H9 (cell line): ENCODE data around the gene KRTAP20-2. TPM values are rescaled to one million over a fixed set of nuclear protein-coding genes. Genes with fewer than 3 reads are reported as not detected.

Source experiments
- DNase-seq: peaks from one replicate; pipeline ENCODE4 v3.0.0-alpha.2; 2017
- H2AFZ ChIP-seq: one replicate; pipeline ENCODE4 v1.6.1; 2013; ENCODE audit warnings: mild to moderate bottlenecking, low read length, control low read depth, moderate library complexity
- H2AK5ac ChIP-seq: 2 replicates; pipeline ENCODE4 v1.6.1; 2013; ENCODE audit warnings: low read length, control low read depth, mixed read lengths; ENCODE audit not compliant: insufficient read length
- H2BK120ac ChIP-seq: one replicate; pipeline ENCODE4 v1.6.1; 2013; ENCODE audit warnings: low read depth, mild to moderate bottlenecking, low read length, control low read depth, inconsistent platforms; ENCODE audit not compliant: poor library complexity, severe bottlenecking
- H2BK12ac ChIP-seq: 2 replicates; pipeline ENCODE4 v1.6.1; 2013; ENCODE audit warnings: low read length, control low read depth, mixed read lengths, low read depth; ENCODE audit not compliant: insufficient read length
- H2BK15ac ChIP-seq: 2 replicates; pipeline ENCODE4 v1.6.1; 2013; ENCODE audit warnings: low read depth, low read length, control low read depth
- H2BK20ac ChIP-seq: one replicate; pipeline ENCODE4 v1.6.1; 2013; ENCODE audit warnings: low read depth, mild to moderate bottlenecking, low read length, control low read depth, inconsistent platforms; ENCODE audit not compliant: poor library complexity, severe bottlenecking
- H2BK5ac ChIP-seq: 2 replicates; pipeline ENCODE4 v1.6.1; 2013; ENCODE audit warnings: low read length, control low read depth, mixed read lengths; ENCODE audit not compliant: insufficient read length
- H3K14ac ChIP-seq: 2 replicates; pipeline ENCODE4 v1.6.1; 2013; ENCODE audit warnings: low read length, control low read depth; ENCODE audit not compliant: insufficient read depth
- H3K18ac ChIP-seq: 2 replicates; pipeline ENCODE4 v1.6.1; 2013; ENCODE audit warnings: low read depth, mild to moderate bottlenecking, mixed read lengths, low read length, control low read depth; ENCODE audit not compliant: insufficient read length
- H3K23ac ChIP-seq: 2 replicates; pipeline ENCODE4 v1.6.1; 2013; ENCODE audit warnings: low read length, control low read depth, mixed read lengths, low read depth; ENCODE audit not compliant: insufficient read length
- H3K23me2 ChIP-seq: 2 replicates; pipeline ENCODE4 v1.6.1; 2013; ENCODE audit warnings: low read depth, mild to moderate bottlenecking, mixed read lengths, low read length, control low read depth; ENCODE audit not compliant: insufficient read length, poor library complexity, severe bottlenecking
- H3K27ac ChIP-seq: 2 replicates; pipeline ENCODE4 v1.5.1; 2013; ENCODE audit warnings: low read length, control low read depth, mixed read lengths, low read depth; ENCODE audit not compliant: insufficient read length
- H3K27me3 ChIP-seq: 2 replicates; pipeline ENCODE4 v1.6.1; 2013; ENCODE audit warnings: low read length, control low read depth, inconsistent platforms; ENCODE audit not compliant: insufficient read depth
- H3K4ac ChIP-seq: 2 replicates; pipeline ENCODE4 v1.6.1; 2013; ENCODE audit warnings: low read depth, mild to moderate bottlenecking, control low read depth, inconsistent platforms, low read length, moderate library complexity
- H3K4me1 ChIP-seq: 2 replicates; pipeline ENCODE4 v1.6.1; 2013; ENCODE audit warnings: low read length, control low read depth, inconsistent platforms; ENCODE audit not compliant: insufficient read depth
- H3K4me2 ChIP-seq: 2 replicates; pipeline ENCODE4 v1.6.1; 2013; ENCODE audit warnings: low read length, control low read depth, mixed read lengths; ENCODE audit not compliant: insufficient read length, insufficient read depth
- H3K56ac ChIP-seq: 2 replicates; pipeline ENCODE4 v1.6.1; 2013; ENCODE audit warnings: low read depth, mild to moderate bottlenecking, mixed read lengths, low read length, control low read depth; ENCODE audit not compliant: insufficient read length
- H3K79me1 ChIP-seq: 2 replicates; pipeline ENCODE4 v1.6.1; 2013; ENCODE audit warnings: low read depth, mild to moderate bottlenecking, moderate library complexity, low read length, control low read depth, inconsistent platforms; ENCODE audit not compliant: insufficient read depth, poor library complexity, severe bottlenecking
- H3K79me2 ChIP-seq: 2 replicates; pipeline ENCODE4 v1.6.1; 2013; ENCODE audit warnings: low read length, control low read depth, inconsistent platforms; ENCODE audit not compliant: insufficient read depth
- H3K9ac ChIP-seq: 2 replicates; pipeline ENCODE4 v1.6.1; 2013; ENCODE audit warnings: low read length, control low read depth, mixed read lengths; ENCODE audit not compliant: insufficient read length; ENCODE audit errors: extremely low read depth
- H3K9me3 ChIP-seq: one replicate; pipeline ENCODE4 v1.6.1; 2013; ENCODE audit warnings: low read depth, low read length, inconsistent platforms; ENCODE audit not compliant: control insufficient read depth
- H3T11ph ChIP-seq: one replicate; pipeline ENCODE4 v1.6.1; 2013; ENCODE audit warnings: mild to moderate bottlenecking, low read length, control low read depth, inconsistent platforms
- H4K20me1 ChIP-seq: one replicate; pipeline ENCODE4 v1.6.1; 2013; ENCODE audit not compliant: control insufficient read depth, insufficient read length, insufficient read depth
- H4K5ac ChIP-seq: 2 replicates; pipeline ENCODE4 v1.6.1; 2013; ENCODE audit warnings: low read depth, mild to moderate bottlenecking, mixed read lengths, low read length, control low read depth; ENCODE audit not compliant: insufficient read length
- H4K8ac ChIP-seq: replicated peaks from 2 replicates; pipeline ENCODE4 v1.6.1; 2013; ENCODE audit warnings: low read length, control low read depth, mixed read lengths, low read depth; ENCODE audit not compliant: insufficient read length
- H4K91ac ChIP-seq: 2 replicates; pipeline ENCODE4 v1.6.1; 2013; ENCODE audit warnings: low read depth, mild to moderate bottlenecking, moderate library complexity, mixed read lengths, low read length, control low read depth; ENCODE audit not compliant: insufficient read length
- H3K27ac Mint-ChIP-seq, 3 experiments: 2 replicates in 2 of 3; 3 replicates in 1 of 3; pipeline ENCODE4 v1.8.0; 2020 to 2021; ENCODE audit warnings: mixed read lengths in 3 of 3, mild to moderate bottlenecking in 1 of 3, moderate library complexity in 1 of 3
- H3K27me3 Mint-ChIP-seq: 2 replicates; pipeline ENCODE4 v1.8.0; 2021; ENCODE audit warnings: low read depth, mild to moderate bottlenecking, moderate library complexity, mixed read lengths
- H3K36me3 Mint-ChIP-seq, 3 experiments: 2 replicates in 2 of 3; 3 replicates in 1 of 3; pipeline ENCODE4 v1.8.0; 2020 to 2021; ENCODE audit warnings: low read depth in 3 of 3, mixed read lengths in 3 of 3; ENCODE audit not compliant: insufficient read depth in 1 of 3
- H3K4me1 Mint-ChIP-seq, 2 experiments: 2 replicates each; pipeline ENCODE4 v1.8.0; 2020; ENCODE audit warnings: mixed read lengths in 2 of 2
- H3K4me3 Mint-ChIP-seq, 2 experiments: 2 replicates in 1 of 2; 3 replicates in 1 of 2; pipeline ENCODE4 v1.8.0; 2020 to 2021; ENCODE audit warnings: mild to moderate bottlenecking in 2 of 2, mixed read lengths in 2 of 2, moderate library complexity in 1 of 2
- H3K9me3 Mint-ChIP-seq, 2 experiments: 2 replicates in 1 of 2; 3 replicates in 1 of 2; pipeline ENCODE4 v1.8.0; 2020; ENCODE audit warnings: mild to moderate bottlenecking in 2 of 2, mixed read lengths in 2 of 2, moderate library complexity in 1 of 2
- CTCF ChIP-seq: fragments of 200-600 bp; sonication (generic); conservative IDR thresholded peaks from 3 replicates; pipeline ENCODE4 v1.8.0; 2021; ENCODE audit warnings: antibody characterized with exemption, mild to moderate bottlenecking
- WGBS: extraction: QIAGEN DNeasy Blood & Tissue Kit; methylation state at CpG from one replicate; pipeline ENCODE4 v1.1.7; 2013; ENCODE audit warnings: missing lambda C conversion rate, low lambda C conversion rate, mixed read lengths; ENCODE audit not compliant: insufficient read length; ENCODE audit errors: extremely low coverage; 5-methylcytosine and 5-hydroxymethylcytosine counted together
- total RNA-seq: library from RNA; stranded (reverse); gene quantifications from 2 replicates; pipeline ENCODE4 v1.2.1, GENCODE V29; 2021

Gene KRTAP20-2
- total RNA-seq, 1 experiment from 2014 or later: not detected

GRCh38 chr21:30684506-30684905, 49.5 kb downstream of the KRTAP20-2 start:
- Histone ChIP-seq H3K4me1 (no peaks in the 10 kb centered on the region), H3K79me1 (no peaks in the 10 kb centered on the region), H2BK15ac (no peak overlapping the region), H3K9ac (no peak overlapping the region), H3K23ac (no peak overlapping the region), H4K20me1 (no peaks in the 10 kb centered on the region), H3K27me3 (no peaks in the 10 kb centered on the region), H2BK20ac (no peak overlapping the region), H3K18ac (no peak overlapping the region), H4K5ac (no peak overlapping the region), H3K14ac (no peak overlapping the region), H2AK5ac (no peak overlapping the region), H3K4me2 (no peak overlapping the region), H3K4ac (no peak overlapping the region), H3K23me2 (no peaks in the 10 kb centered on the region), H2BK5ac (no peak overlapping the region), H2BK12ac (no peak overlapping the region), H3K56ac (no peak overlapping the region), H4K8ac (no peak overlapping the region), H2AFZ (no peak overlapping the region), H4K91ac (no peak overlapping the region), H2BK120ac (no peak overlapping the region), H3K27ac (no peak overlapping the region), H3K9me3 (no peaks in the 10 kb centered on the region), H3T11ph (no peak overlapping the region), H3K79me2 (no peaks in the 10 kb centered on the region; the same call in 1 of the 2 replicates)
- Mint-ChIP-seq H3K27ac (no peak overlapping the region), H3K4me3 (no peak overlapping the region), H3K27me3 (peaks cover 2% of the 10 kb centered on the region), H3K4me1 (no peaks in the 10 kb centered on the region; a peak in 1 of 4 replicates), H3K9me3 (peaks cover 0 to 12% of the 10 kb centered on the region in 2 experiments; a peak in 2 of 5 replicates), H3K36me3 (peaks cover 0 to 14% (median 0%) of the 10 kb centered on the region in 3 experiments; a peak in 2 of 7 replicates)
- no peak for TF ChIP-seq CTCF
- no peak for DNase-seq
- no CpG with 5 or more reads among the region's 6 CpGs for WGBS

Other genes with a start within 250 kb of the KRTAP20-2 start
- not detected in 2 replicates for gene KRTAP13-1, start 239.2 kb upstream of the KRTAP20-2 start, total RNA-seq
- gene KRTAP13-3, start 209.3 kb upstream of the KRTAP20-2 start, total RNA-seq: not detected in 2 replicates
- 0.39 and 0.68 TPM in 2 replicates for gene KRTAP13-4, start 205.0 kb upstream of the KRTAP20-2 start, total RNA-seq
- not detected in 2 replicates for gene KRTAP15-1, start 194.9 kb upstream of the KRTAP20-2 start, total RNA-seq
- not detected in 2 replicates for gene KRTAP19-1, start 154.8 kb upstream of the KRTAP20-2 start, total RNA-seq
- not detected in 2 replicates for gene KRTAP19-2, start 147.8 kb upstream of the KRTAP20-2 start, total RNA-seq
- gene KRTAP19-3, start 143.2 kb upstream of the KRTAP20-2 start, total RNA-seq: not detected in 2 replicates
- gene KRTAP19-4, start 138.0 kb upstream of the KRTAP20-2 start, total RNA-seq: not detected in 2 replicates
- not detected in 2 replicates for gene KRTAP19-5, start 133.1 kb upstream of the KRTAP20-2 start, total RNA-seq
- not detected in 2 replicates for gene KRTAP19-6, start 93.3 kb upstream of the KRTAP20-2 start, total RNA-seq
- not detected in 2 replicates for gene KRTAP19-7, start 73.9 kb upstream of the KRTAP20-2 start, total RNA-seq
- gene KRTAP22-2, start 44.8 kb upstream of the KRTAP20-2 start, total RNA-seq: not detected in 2 replicates
- gene KRTAP6-3, start 42.8 kb upstream of the KRTAP20-2 start, total RNA-seq: not detected in 2 replicates
- not detected in 2 replicates for gene KRTAP6-2, start 36.3 kb upstream of the KRTAP20-2 start, total RNA-seq
- not detected in 2 replicates for gene KRTAP22-1, start 34.1 kb upstream of the KRTAP20-2 start, total RNA-seq
- not detected in 2 replicates for gene KRTAP6-1, start 21.3 kb upstream of the KRTAP20-2 start, total RNA-seq
- gene KRTAP20-1, start 18.8 kb upstream of the KRTAP20-2 start, total RNA-seq: not detected in 2 replicates
- gene KRTAP20-4, start 14.6 kb upstream of the KRTAP20-2 start, total RNA-seq: not detected in 2 replicates
- gene KRTAP20-3, start 7.7 kb downstream of the KRTAP20-2 start, total RNA-seq: not detected in 2 replicates
- gene KRTAP21-3, start 83.6 kb downstream of the KRTAP20-2 start, total RNA-seq: not detected in 2 replicates
- not detected in 2 replicates for gene KRTAP21-2, start 112.1 kb downstream of the KRTAP20-2 start, total RNA-seq
- not detected in 2 replicates for gene KRTAP21-1, start 120.2 kb downstream of the KRTAP20-2 start, total RNA-seq
- not detected in 2 replicates for gene KRTAP8-1, start 178.1 kb downstream of the KRTAP20-2 start, total RNA-seq
- not detected in 2 replicates for gene KRTAP7-1, start 194.6 kb downstream of the KRTAP20-2 start, total RNA-seq
- not detected in 2 replicates for gene KRTAP11-1, start 246.4 kb downstream of the KRTAP20-2 start, total RNA-seq